GM19438 (cell line): ENCODE data around the gene TUBA4B.
"Not testable (repeated sequence)": the region's sequence is repeated elsewhere in the genome, so short reads cannot be mapped to it uniquely, and the experiment has no call there.

Source experiments
- ATAC-seq: cut with Tn5 transposase; IDR thresholded peaks from one replicate; pipeline ENCODE4 v1.9.1; 2021; ENCODE audit warnings: low read depth; ENCODE audit not compliant: unreplicated experiment

Gene TUBA4B

DNA sequence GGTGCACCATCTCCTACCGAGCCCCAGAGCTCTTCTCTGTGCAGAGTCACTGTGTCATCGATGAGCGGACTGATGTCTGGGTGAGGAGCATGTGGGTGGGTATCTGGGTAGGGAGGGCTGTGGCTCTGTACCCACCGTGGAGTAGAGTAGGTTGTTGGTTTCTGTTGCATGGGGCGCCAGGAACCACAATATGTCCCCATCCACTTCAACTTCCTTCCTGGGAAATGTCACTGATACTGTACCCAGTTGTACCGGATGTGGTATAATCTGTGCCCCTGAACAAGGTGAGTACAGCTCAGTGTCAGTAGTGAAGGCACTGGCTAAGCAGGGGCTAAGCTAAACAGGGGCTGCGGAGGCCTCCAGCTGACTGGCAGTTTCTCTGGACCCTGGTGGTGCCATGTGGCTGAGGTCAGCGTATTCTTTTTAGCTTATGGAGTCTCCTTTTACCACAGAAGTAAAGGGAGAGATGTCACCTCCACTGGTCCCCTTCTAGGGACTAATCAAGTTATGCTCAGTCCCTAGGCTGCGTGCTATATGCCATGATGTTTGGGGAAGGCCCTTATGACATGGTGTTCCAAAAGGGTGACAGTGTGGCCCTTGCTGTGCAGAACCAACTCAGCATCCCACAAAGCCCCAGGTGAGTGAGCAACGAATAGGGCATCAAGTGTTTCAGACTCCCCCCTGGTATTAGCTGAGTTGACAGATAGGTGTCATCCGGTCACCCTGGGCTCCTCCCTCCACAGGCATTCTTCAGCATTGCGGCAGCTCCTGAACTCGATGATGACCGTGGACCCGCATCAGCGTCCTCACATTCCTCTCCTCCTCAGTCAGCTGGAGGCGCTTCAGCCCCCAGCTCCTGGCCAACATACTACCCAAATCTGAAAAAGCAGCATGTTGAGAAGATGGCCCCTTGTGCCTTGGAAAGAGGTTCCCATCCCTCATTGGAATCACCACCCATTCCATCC is 5.1 kb upstream of the TUBA4B start:
- ATAC-seq = no peak

DNA sequence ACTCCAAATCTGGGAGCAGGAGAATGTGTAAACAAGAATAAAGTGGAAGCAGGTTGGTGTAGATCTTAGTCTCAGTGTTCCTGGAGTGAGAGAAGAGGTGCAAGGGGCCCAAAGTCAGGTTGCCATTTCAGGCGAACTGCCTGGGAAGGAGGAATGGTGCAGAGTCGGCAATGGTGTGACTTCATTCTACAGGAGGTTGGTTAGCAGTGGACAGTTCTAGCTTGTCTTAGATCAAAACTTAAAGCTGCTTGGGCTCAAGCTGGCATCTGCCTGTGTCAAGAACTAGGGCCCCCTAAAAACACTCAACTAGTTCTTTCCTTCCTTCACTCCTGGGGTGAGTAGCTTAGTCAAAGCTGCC is 4.2 kb upstream of the TUBA4B start:
- no peak for ATAC-seq

GRCh38 chr2:219249203-219249980 is 3.7 kb upstream of the TUBA4B start:
- ATAC-seq = peak; percentile 49

DNA sequence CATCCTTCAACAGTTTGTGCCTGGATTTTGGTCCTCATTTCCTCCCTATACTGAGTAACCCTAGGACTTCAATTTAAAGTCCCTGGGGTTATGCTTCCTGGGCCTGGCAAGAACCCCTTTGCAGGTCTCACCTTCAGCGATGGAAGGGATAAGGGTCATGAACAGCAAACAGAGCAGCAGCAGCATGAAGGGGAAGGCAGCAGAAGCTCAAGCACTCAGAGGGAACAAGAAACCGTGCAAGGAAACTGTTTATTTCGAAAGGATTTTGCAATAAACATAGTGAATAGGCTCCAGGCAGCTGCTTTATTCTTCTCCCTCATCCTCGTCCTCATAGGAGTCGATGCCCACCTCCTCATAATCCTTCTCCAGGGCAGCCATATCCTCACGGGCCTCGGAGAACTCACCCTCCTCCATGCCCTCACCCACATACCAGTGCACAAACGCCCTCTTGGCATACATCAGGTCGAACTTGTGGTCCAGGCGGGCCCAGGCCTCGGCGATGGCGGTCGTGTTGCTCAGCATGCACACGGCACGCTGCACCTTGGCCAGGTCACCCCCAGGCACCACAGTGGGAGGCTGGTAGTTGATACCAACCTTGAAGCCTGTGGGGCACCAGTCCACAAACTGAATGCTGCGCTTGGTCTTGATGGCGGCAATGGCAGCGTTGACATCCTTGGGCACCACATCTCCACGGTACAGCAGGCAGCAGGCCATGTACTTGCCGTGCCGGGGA is 2.8 kb upstream of the TUBA4B start:
- no peak for ATAC-seq

DNA sequence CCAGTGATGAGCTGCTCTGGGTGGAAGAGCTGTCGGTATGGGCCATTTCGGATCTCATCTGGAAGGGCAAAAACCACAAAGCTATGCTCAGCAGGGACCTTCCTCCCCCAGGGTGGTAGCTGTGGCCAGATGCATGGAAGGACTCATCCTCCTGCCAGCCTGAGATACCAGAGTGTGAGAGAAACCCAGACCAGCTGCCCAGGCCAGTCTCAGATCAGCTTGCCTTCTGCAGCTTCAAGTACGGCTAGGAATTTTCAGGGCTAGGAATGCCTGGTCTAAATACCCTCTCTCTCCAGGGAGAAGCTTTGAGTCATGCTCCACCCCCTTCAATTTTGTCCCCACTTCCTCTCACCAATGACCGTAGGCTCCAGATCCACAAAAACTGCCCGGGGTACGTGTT is 1.4 kb upstream of the TUBA4B start:
- no peak for ATAC-seq

DNA sequence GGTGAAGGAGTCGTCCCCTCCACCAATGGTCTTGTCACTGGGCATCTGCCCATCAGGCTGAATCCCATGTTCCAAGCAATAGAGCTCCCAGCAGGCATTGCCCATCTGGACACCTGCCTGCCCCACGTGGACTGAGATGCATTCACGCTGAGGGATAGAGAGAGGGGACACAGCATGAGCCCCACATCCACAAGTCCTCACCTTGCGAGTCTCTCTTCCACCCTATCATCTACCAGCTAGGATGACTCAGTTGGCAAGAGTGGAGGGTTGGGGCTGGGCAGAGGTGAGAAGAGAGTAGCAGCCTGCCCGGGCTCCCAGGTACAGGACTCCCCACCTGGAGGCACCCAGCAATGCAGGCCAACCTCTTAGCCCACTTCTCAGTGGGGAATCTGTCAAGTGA is 959 bp upstream of the TUBA4B start:
- no peak for ATAC-seq

- ATAC-seq = no peak
Observed at GRCh38 chr2:219252570-219252899, 508 bp upstream of the TUBA4B start.

- peak; percentile 36 for ATAC-seq
Observed at GRCh38 chr2:219253753-219254589, 928 bp downstream of the TUBA4B start, which contains the start of gene TUBA4A. TSS of gene TUBA4A (minus strand) at chr2:219253918. CDS start at chr2:219253858, 60 bp downstream.

DNA sequence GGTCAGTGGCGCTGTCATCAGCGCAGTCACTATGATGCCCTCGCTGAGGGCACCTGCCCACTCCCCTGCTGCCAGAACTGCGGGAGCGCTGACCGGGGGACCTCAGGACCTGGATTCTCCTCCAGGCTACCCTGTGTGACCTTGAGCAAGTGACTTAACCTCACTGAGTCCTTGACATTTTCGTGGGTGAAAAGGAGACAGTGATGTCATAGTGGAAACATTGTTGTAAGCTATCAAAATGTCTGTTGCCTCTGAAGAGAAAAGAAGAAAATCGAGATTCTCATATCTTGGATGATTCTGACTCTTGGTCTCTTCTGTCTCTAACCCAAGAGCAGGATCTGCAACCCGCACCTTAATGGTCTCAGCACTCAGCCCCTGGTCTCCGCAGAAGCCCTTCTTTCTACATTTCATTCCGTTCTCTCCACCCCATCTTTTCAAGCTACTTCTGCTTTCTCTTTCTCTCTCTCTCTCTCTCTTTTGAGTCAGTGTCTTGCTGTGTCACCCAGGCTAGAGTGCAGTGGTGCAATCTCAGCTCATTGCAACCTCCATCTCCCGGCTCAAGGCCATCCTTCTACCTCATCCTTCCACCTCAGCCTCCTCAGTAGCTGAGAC is 1.7 kb downstream of the TUBA4B start:
- peak; percentile 28 for ATAC-seq

- not testable (repeated sequence) for ATAC-seq
Observed at GRCh38 chr2:219258942-219259341, 5.9 kb downstream of the TUBA4B start.

- no peak for ATAC-seq
Observed at GRCh38 chr2:219261024-219261855, 8.2 kb downstream of the TUBA4B start.

DNA sequence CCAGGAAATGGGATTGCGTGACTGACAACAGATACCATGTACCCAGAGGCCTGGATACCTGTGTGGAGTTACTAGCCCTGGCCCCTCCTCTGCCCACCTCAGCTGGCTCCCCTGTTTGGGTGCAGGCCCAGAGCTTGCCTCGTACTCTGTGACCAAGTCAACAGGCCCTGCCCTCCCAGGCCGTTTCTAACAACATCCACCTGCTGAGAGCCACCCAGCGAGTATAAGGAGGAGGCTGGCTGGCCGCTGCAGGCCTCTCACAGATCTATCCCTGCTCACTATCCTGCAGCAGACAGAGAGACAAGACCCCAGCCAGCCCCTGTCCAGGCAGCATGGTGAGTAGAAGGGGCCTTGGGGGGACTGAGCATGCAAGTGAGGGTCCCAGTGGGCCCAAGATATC is 13.2 kb downstream of the TUBA4B start:
- ATAC-seq = no peak

GRCh38 chr2:219266886-219267285 is 13.8 kb downstream of the TUBA4B start:
- ATAC-seq = no peak

DNA sequence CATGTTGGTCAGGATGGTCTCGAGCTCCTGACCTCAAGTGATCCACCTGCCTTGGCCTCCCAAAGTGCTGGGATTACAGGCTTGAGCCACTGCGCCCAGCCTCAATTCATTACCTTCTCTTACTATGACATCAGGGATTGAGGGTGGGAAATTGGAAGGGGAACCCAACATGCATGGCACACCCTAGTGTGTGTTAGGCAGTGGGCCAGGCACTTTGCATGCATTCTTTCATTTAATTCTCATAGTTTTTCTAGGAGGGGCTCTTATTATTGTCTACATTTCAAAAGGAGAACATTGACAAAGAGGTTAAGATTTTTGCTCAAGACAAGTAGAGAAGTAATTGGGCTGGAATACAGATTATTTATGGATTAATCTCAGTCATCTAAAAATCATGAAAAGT is 15.3 kb downstream of the TUBA4B start:
- ATAC-seq = no peak

GRCh38 chr2:219269362-219270054 is 16.5 kb downstream of the TUBA4B start:
- ATAC-seq = no peak

- no peak for ATAC-seq
Observed at GRCh38 chr2:219270055-219270372, 17.0 kb downstream of the TUBA4B start.

DNA sequence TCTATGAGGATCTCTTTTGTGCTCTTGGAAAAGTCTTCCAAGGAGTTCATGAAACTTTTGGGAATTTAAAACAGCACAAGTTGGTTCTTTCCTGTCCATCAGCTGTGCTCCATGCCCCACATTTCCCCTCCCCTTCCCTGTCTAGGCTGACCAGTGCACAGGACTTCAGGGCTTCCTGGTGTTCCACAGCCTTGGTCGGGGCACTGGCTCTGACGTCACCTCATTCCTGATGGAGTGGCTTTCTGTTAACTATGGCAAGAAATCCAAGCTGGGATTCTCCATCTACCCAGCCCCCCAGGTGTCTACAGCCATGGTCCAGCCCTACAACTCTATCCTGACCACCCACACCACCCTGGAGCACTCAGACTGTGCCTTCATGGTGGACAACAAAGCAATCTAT is 18.0 kb downstream of the TUBA4B start:
- no peak for ATAC-seq

DNA sequence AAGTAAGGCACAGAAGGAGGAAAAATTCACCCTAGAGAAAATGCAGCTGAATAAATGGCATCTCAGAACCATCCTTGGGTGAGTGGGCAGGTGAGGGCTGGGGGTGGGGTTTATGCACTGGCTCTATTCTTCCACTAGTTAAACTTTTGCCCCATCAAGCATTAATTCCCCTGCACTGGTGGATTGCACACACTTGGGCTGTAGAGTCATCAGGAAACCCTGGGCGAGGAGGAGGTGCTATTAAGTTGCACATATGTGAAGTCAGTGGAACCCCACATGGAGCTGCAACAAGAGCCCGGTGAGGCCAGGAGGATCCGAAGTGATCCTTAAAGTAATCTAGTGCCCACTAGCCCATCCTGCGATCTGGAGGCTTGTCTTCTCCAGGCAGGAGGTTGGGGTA is 19.3 kb downstream of the TUBA4B start:
- no peak for ATAC-seq
